ENCODE data around the gene BAIAP2L1.

The BAIAP2L1 gene

DNA sequence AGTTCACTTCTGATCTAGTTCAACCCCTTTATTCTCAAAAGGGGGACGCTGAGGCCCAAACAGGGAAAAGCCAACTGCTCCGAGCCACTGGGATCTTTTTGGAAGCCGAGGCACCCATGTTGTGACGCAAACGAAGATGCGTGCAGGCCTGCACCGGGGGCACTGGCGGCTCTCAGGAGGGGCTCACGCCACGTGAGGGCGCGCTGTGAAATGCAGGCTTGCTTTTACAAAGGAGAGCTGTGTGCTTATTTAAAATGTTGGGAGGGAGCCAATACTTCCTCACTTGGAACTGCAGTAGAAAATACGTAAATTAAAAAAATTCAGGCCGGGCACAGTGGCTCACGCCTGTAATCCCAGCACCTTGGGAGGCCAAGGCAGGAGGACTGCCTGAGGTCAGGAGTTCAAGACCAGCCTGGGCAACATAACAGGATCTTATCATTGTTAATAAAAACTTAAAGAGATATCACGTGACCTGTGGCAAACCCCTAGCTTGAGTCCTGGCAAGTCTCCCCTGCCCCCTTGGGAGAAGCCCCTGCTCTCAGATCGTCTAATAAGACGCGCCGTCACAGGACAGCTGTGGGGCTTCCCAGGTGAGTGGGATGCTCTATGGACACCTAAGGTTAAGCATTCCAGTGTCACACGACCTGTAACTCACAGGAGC lies 103.1 kb downstream of the BAIAP2L1 start:
- TF ChIP-seq ZNF274 (IDR thresholded peaks at IDR 0.05; ENCODE audit: low read depth, low read length) (no peak), SUZ12 (IDR thresholded peaks at IDR 0.05; ENCODE audit: extremely low read depth, insufficient read depth, insufficient read length) (no peak), YY1 (IDR thresholded peaks at IDR 0.05; ENCODE audit: insufficient read depth, insufficient read length) (no peak)
- Histone ChIP-seq H3K27me3 (ENCODE audit: insufficient read depth, insufficient read length) (no peaks in the 10 kb centered on the region), H3K9me3 (ENCODE audit: insufficient read depth, low read length) (no peaks in the 10 kb centered on the region), H3K4me3 (ENCODE audit: insufficient read length, low read depth) (no peak overlapping the region), H3K9ac (ENCODE audit: insufficient read length, low read depth) (no peak overlapping the region), H3K4me1 (ENCODE audit: insufficient read depth, insufficient read length) (peaks cover 14% of the 10 kb centered on the region), H3K36me3 (ENCODE audit: insufficient read depth, insufficient read length, low read length) (peaks cover 57% of the 10 kb centered on the region)
- DNase-seq (ENCODE audit: low read depth, low spot score) = no peak

DNA sequence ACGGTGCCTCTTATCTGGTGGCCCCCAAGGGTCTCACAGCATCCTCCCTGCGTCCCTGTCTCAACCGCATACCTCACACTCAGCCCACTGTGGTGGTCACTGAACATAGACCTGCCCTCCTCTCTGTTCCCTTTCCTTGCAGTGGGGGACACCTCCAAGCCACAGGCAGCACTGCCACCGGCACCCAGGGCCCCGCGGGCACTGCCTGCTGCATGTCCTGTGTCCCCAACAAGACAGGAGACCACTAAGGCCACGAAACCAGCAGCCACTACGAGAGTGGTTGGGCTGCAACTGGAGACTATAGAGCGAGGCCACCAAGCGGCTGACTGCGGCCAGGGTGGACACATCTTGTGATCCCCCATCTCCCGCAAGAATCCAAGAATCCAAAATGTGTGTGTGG lies 104.1 kb downstream of the BAIAP2L1 start:
- TF ChIP-seq SUZ12 (IDR thresholded peaks at IDR 0.05; ENCODE audit: extremely low read depth, insufficient read depth, insufficient read length) (no peak), YY1 (IDR thresholded peaks at IDR 0.05; ENCODE audit: insufficient read depth, insufficient read length) (no peak), ZNF274 (IDR thresholded peaks at IDR 0.05; ENCODE audit: low read depth, low read length) (no peak)
- no peak for DNase-seq (ENCODE audit: low read depth, low spot score)
- Histone ChIP-seq H3K4me1 (ENCODE audit: insufficient read depth, insufficient read length) (peaks cover 14% of the 10 kb centered on the region), H3K27me3 (ENCODE audit: insufficient read depth, insufficient read length) (no peaks in the 10 kb centered on the region), H3K4me3 (ENCODE audit: insufficient read length, low read depth) (no peak overlapping the region), H3K9me3 (ENCODE audit: insufficient read depth, low read length) (no peaks in the 10 kb centered on the region), H3K9ac (ENCODE audit: insufficient read length, low read depth) (no peak overlapping the region), H3K36me3 (ENCODE audit: insufficient read depth, insufficient read length, low read length) (peaks cover 57% of the 10 kb centered on the region)

DNA sequence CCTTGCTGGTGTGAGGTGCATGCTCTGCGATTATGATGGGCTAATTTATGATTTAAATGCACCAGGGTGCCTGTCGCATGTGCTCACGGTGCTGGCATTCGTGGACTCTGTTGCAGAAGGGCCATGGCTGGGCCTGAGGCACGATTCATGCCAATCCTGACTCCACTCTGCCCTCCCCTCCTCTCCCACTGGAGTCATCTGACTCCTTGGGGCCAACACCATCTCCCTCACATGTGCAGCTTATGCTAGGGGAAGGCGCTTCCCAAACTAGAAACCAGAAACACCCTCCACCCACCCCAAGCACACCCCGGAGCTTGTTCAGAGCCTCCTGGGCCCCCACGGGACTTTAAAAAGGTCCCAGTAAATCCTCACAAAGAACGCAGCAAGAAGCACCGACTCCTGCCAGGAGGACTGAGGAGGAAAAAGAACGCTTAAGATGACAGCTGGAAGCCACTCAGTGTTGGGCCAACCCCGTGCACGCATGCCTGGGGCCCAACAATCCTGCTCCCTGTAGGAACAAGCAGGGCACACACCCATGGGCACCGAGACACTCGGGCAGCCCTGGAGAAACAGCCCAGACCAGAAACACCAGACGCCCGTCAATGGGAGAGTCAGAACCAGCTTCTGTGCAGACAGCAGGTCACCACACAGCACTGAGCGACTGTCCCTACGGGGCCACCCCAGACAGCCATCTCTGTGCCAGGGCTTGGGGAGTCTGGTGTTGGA lies 105.3 kb downstream of the BAIAP2L1 start:
- Histone ChIP-seq H3K4me1 (ENCODE audit: insufficient read depth, insufficient read length) (peaks cover 11% of the 10 kb centered on the region), H3K4me3 (ENCODE audit: insufficient read length, low read depth) (no peak overlapping the region), H3K9me3 (ENCODE audit: insufficient read depth, low read length) (no peaks in the 10 kb centered on the region), H3K9ac (ENCODE audit: insufficient read length, low read depth) (no peak overlapping the region), H3K36me3 (ENCODE audit: insufficient read depth, insufficient read length, low read length) (peaks cover 61% of the 10 kb centered on the region), H3K27me3 (ENCODE audit: insufficient read depth, insufficient read length) (no peaks in the 10 kb centered on the region)
- TF ChIP-seq SUZ12 (IDR thresholded peaks at IDR 0.05; ENCODE audit: extremely low read depth, insufficient read depth, insufficient read length) = no peak
- no peak for TF ChIP-seq ZNF274 (IDR thresholded peaks at IDR 0.05; ENCODE audit: low read depth, low read length)
- no peak for TF ChIP-seq YY1 (IDR thresholded peaks at IDR 0.05; ENCODE audit: insufficient read depth, insufficient read length)
- DNase-seq (ENCODE audit: low read depth, low spot score) = no peak

DNA sequence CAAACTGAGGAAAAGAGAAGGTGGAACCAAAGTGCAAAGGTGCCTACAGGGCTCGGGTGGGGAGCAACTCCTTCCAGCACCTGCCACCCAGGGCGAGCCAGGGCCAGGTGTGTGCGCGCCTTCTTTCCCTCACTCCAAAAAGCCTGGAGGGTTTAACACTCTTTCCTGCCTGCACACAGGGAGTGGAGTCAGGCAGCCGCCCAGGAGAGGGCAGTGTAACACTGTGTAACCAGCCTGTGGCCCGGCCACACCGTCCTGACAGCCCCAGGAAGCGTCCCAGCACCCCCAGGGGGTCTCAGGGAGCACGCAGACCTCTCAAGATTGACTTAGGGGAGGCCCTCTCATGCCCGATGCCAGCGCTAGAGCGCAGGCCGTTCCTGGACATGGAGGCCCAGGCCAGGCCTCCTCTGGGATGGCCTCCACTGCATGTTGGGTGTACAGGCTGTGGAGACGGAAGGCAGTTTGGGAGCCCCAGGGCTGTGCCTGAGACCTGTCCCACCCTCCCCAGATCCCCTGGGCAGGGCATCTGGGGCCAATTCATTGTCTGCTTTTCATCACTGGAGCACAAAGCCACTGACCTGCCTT lies 106.0 kb downstream of the BAIAP2L1 start:
- DNase-seq (ENCODE audit: low read depth, low spot score) = peak; percentile 61
- Histone ChIP-seq H3K4me3 (ENCODE audit: insufficient read length, low read depth) (no peak overlapping the region), H3K9me3 (ENCODE audit: insufficient read depth, low read length) (no peaks in the 10 kb centered on the region), H3K36me3 (ENCODE audit: insufficient read depth, insufficient read length, low read length) (peaks cover 54% of the 10 kb centered on the region), H3K9ac (ENCODE audit: insufficient read length, low read depth) (no peak overlapping the region), H3K4me1 (ENCODE audit: insufficient read depth, insufficient read length) (peaks cover 9% of the 10 kb centered on the region), H3K27me3 (ENCODE audit: insufficient read depth, insufficient read length) (no peaks in the 10 kb centered on the region)
- TF ChIP-seq ZNF274 (IDR thresholded peaks at IDR 0.05; ENCODE audit: low read depth, low read length) (no peak), SUZ12 (IDR thresholded peaks at IDR 0.05; ENCODE audit: extremely low read depth, insufficient read depth, insufficient read length) (no peak), YY1 (IDR thresholded peaks at IDR 0.05; ENCODE audit: insufficient read depth, insufficient read length) (no peak)

DNA sequence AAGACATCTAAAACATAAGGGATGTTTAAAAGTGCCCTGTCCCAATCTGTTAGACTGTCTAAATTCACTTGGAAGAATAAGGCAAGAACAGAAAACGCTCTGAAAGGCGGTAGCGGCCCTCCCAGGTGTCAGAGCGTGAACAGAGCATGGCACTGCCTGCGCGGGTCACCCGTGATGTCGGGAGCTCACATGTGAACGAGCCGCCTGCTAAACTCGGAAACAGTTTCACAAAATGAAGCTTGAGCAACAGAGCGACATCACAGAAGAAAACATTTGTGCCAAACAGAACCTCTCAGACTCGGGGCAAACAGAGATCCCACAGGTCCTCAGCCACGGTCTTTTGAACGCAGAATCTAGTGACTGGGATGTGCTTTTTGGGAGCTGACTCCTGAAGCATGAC lies 106.6 kb downstream of the BAIAP2L1 start:
- Histone ChIP-seq H3K27me3 (ENCODE audit: insufficient read depth, insufficient read length) (no peaks in the 10 kb centered on the region), H3K9me3 (ENCODE audit: insufficient read depth, low read length) (no peaks in the 10 kb centered on the region), H3K4me3 (ENCODE audit: insufficient read length, low read depth) (no peak overlapping the region), H3K4me1 (ENCODE audit: insufficient read depth, insufficient read length) (peaks cover 9% of the 10 kb centered on the region), H3K36me3 (ENCODE audit: insufficient read depth, insufficient read length, low read length) (peaks cover 59% of the 10 kb centered on the region), H3K9ac (ENCODE audit: insufficient read length, low read depth) (peak overlapping the region; percentile 42)
- TF ChIP-seq ZNF274 (IDR thresholded peaks at IDR 0.05; ENCODE audit: low read depth, low read length) (no peak), YY1 (IDR thresholded peaks at IDR 0.05; ENCODE audit: insufficient read depth, insufficient read length) (no peak), SUZ12 (IDR thresholded peaks at IDR 0.05; ENCODE audit: extremely low read depth, insufficient read depth, insufficient read length) (no peak)
- DNase-seq (ENCODE audit: low read depth, low spot score) = no peak

DNA sequence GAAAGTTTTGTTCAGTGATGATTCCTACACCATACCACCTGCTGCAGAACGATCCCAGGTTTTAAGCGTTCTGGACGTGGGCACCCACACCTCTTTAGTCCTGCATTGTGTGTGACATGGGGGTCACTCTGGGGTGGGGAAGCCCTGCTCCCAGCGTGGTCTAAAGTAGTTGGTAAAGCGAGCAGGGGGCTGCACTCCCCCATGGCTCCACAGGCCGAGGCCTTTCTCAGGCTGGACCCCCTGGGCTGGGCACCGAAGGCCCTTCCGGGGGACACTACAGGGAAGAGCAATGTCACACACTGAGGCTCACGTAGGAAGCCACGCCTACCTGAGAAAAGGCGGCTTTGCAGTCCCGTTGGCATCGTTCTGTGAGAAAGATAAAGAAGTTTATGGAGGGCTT lies 107.1 kb downstream of the BAIAP2L1 start:
- no peak overlapping the region for H3K9ac ChIP-seq (ENCODE audit: insufficient read length, low read depth)
- no peak for TF ChIP-seq YY1 (IDR thresholded peaks at IDR 0.05; ENCODE audit: insufficient read depth, insufficient read length)
- TF ChIP-seq SUZ12 (IDR thresholded peaks at IDR 0.05; ENCODE audit: extremely low read depth, insufficient read depth, insufficient read length) = no peak
- no peak for TF ChIP-seq ZNF274 (IDR thresholded peaks at IDR 0.05; ENCODE audit: low read depth, low read length)
- peaks cover 62% of the 10 kb centered on the region for H3K36me3 ChIP-seq (ENCODE audit: insufficient read depth, insufficient read length, low read length)
- DNase-seq (ENCODE audit: low read depth, low spot score) = no peak
- H3K27me3 ChIP-seq (ENCODE audit: insufficient read depth, insufficient read length) = no peaks in the 10 kb centered on the region
- H3K4me3 ChIP-seq (ENCODE audit: insufficient read length, low read depth) = no peak overlapping the region
- peaks cover 11% of the 10 kb centered on the region for H3K4me1 ChIP-seq (ENCODE audit: insufficient read depth, insufficient read length)
- no peaks in the 10 kb centered on the region for H3K9me3 ChIP-seq (ENCODE audit: insufficient read depth, low read length)

DNA sequence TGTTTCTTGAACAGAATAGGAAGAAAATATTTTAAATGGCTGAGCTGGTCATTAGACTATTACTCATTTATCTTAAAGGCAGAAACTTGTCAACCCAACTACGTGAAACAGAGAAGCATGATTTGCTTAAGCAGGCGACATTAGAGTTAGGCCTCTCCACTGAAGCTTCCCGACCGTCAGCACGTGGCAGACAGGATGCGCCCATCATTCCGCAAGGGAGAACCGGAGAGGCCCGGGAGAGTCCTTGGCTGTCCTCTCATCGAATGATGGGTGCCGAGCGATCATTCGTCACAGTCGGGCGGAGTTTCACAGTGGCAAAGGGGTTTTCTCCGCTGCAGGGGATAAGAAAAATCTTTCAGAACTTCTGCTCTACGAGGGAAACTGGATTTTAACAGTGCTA lies 107.6 kb downstream of the BAIAP2L1 start:
- no peaks in the 10 kb centered on the region for H3K27me3 ChIP-seq (ENCODE audit: insufficient read depth, insufficient read length)
- DNase-seq (ENCODE audit: low read depth, low spot score) = no peak
- no peaks in the 10 kb centered on the region for H3K9me3 ChIP-seq (ENCODE audit: insufficient read depth, low read length)
- TF ChIP-seq YY1 (IDR thresholded peaks at IDR 0.05; ENCODE audit: insufficient read depth, insufficient read length) (no peak), SUZ12 (IDR thresholded peaks at IDR 0.05; ENCODE audit: extremely low read depth, insufficient read depth, insufficient read length) (no peak), ZNF274 (IDR thresholded peaks at IDR 0.05; ENCODE audit: low read depth, low read length) (no peak)
- H3K9ac ChIP-seq (ENCODE audit: insufficient read length, low read depth) = no peak overlapping the region
- H3K4me1 ChIP-seq (ENCODE audit: insufficient read depth, insufficient read length) = peaks cover 11% of the 10 kb centered on the region
- peaks cover 64% of the 10 kb centered on the region for H3K36me3 ChIP-seq (ENCODE audit: insufficient read depth, insufficient read length, low read length)
- no peak overlapping the region for H3K4me3 ChIP-seq (ENCODE audit: insufficient read length, low read depth)
